Hepatocyte (in vitro differentiated cells): Measurements from ENCODE around the gene ACACB. TPM values are rescaled to one million over a fixed set of nuclear protein-coding genes. Genes with fewer than 3 reads are reported as not detected.

Source experiments
- DNase-seq: peaks from one replicate; pipeline ENCODE4 v3.0.0-alpha.2; 2016; ENCODE audit warnings: low spot score
- H2AFZ ChIP-seq: fragments of 200-600 bp; sonication (generic); 2 replicates; pipeline ENCODE4 v1.6.0; 2016; ENCODE audit warnings: antibody characterized with exemption, mild to moderate bottlenecking
- H3K27ac ChIP-seq: fragments of 200-600 bp; sonication (generic); 2 replicates; pipeline ENCODE4 v1.5.1; 2016; ENCODE audit warnings: mild to moderate bottlenecking
- H3K27me3 ChIP-seq: fragments of 200-600 bp; sonication (generic); 2 replicates; pipeline ENCODE4 v1.6.1; 2016
- H3K36me3 ChIP-seq: fragments of 200-600 bp; sonication (generic); replicated peaks from 2 replicates; pipeline ENCODE4 v1.5.1; 2016; ENCODE audit warnings: low read depth; ENCODE audit not compliant: insufficient read depth
- H3K4me1 ChIP-seq: fragments of 200-600 bp; sonication (generic); 2 replicates; pipeline ENCODE4 v1.5.1; 2016; ENCODE audit warnings: mild to moderate bottlenecking, moderate library complexity; ENCODE audit not compliant: insufficient read depth
- H3K4me2 ChIP-seq: fragments of 200-600 bp; sonication (generic); 2 replicates; pipeline ENCODE4 v1.6.0; 2016
- H3K4me3 ChIP-seq: fragments of 200-600 bp; sonication (generic); 2 replicates; pipeline ENCODE4 v1.5.1; 2016; ENCODE audit warnings: mild to moderate bottlenecking
- H3K79me2 ChIP-seq: fragments of 200-600 bp; sonication (generic); 2 replicates; pipeline ENCODE4 v1.6.0; 2017; ENCODE audit warnings: mild to moderate bottlenecking
- H3K9me2 ChIP-seq: fragments of 200-600 bp; sonication (generic); replicated peaks from 2 replicates; pipeline ENCODE4 v1.6.0; 2017; ENCODE audit warnings: mild to moderate bottlenecking; ENCODE audit not compliant: insufficient read depth
- H3K9me3 ChIP-seq: fragments of 200-600 bp; sonication (generic); 2 replicates; pipeline ENCODE4 v1.5.1; 2016; ENCODE audit warnings: low read depth, mild to moderate bottlenecking
- H4K20me1 ChIP-seq: fragments of 200-600 bp; sonication (generic); 2 replicates; pipeline ENCODE4 v1.6.0; 2016; ENCODE audit warnings: mild to moderate bottlenecking; ENCODE audit not compliant: insufficient read depth, poor library complexity, severe bottlenecking
- CTCF ChIP-seq: fragments of 200-600 bp; sonication (generic); IDR thresholded peaks from 2 replicates; pipeline ENCODE4 v1.5.1; 2016; ENCODE audit warnings: antibody characterized with exemption, mild to moderate bottlenecking; ENCODE audit not compliant: poor library complexity
- EZH2 ChIP-seq: fragments of 200-600 bp; sonication (generic); IDR thresholded peaks from 2 replicates; pipeline ENCODE4 v1.6.1; 2016; ENCODE audit warnings: antibody characterized with exemption, mild to moderate bottlenecking, borderline replicate concordance
- EZH2phosphoT487 ChIP-seq: fragments of 200-600 bp; sonication (generic); IDR thresholded peaks from one replicate; pipeline ENCODE4 v1.6.1; 2018; ENCODE audit warnings: antibody characterized with exemption, mild to moderate bottlenecking, low read depth, moderate library complexity; ENCODE audit not compliant: unreplicated experiment, severe bottlenecking
- WGBS: methylation state at CpG from one replicate; pipeline ENCODE4 v1.1.6; 2016; ENCODE audit warnings: low lambda C conversion rate; ENCODE audit errors: missing lambda C conversion rate; 5-methylcytosine and 5-hydroxymethylcytosine counted together
- polyA plus RNA-seq: library from polyadenylated mRNA; unstranded; fragments of >200 nt; fragmentation: Nextera tagmentation; extraction: Ambion mirVana; gene quantifications from 2 replicates; pipeline ENCODE4 v1.2.1, GENCODE V29; 2016
- total RNA-seq: library from RNA; depleted of rRNA; stranded (reverse); fragments of >200 nt; gene quantifications from 2 replicates; pipeline ENCODE4 v1.2.3, GENCODE V29; 2014

The ACACB gene
- total and polyA plus RNA-seq, 2 experiments from 2014 or later: 3.9 to 9.3 TPM

DNA sequence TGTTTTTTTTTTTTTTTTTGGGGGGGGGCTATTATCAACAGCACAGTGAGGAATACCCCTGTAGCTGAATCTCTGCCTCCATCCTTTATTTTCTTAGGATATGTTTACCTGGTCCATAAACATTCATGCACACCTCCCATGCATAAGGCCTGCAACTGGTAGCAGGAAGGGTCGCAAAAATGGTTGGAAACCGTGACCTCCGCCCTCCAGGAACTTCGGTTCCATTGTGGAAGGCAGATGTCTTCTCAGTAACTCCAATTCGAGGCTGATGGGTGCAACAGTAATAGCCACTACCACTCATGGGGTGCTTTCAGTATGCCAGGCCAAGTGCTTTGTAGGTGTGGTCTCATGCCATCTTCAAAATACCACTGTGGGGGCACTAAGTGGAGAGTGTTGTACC, 40.2 kb downstream of the ACACB start:
- H4K20me1 ChIP-seq: no peaks in the 10 kb centered on the region

DNA sequence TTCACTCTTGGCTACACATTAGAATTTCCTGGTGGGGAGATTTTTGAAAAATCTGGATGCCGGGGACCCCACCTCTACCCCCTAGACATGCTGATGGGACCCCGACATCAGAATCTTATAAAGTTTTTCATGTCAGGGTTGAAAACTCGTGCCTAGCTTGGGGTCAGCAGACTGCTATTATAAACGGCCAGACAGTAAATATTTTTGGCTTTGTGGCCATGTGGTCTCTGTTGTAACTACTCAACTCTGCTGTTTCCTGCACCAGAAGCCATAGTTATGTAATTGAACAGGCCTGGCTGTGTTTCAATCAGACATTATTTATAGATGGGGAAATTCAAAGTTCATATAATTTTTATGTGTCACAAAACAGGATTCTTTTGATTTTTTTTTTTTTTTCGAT, 41.6 kb downstream of the ACACB start:
- no peak overlapping the region for H3K4me3 ChIP-seq
- no peak for TF ChIP-seq CTCF
- no peak for TF ChIP-seq EZH2phosphoT487
- TF ChIP-seq EZH2: no peak
- no peaks in the 10 kb centered on the region for H4K20me1 ChIP-seq
- no peak for DNase-seq
- H3K79me2 ChIP-seq: peaks cover 11% of the 10 kb centered on the region
- no peaks in the 10 kb centered on the region for H3K9me3 ChIP-seq
- no peaks in the 10 kb centered on the region for H3K36me3 ChIP-seq
- no peaks in the 10 kb centered on the region for H3K27me3 ChIP-seq
- WGBS: 79% methylated on average over 5 of the region's 5 CpGs
- H3K4me1 ChIP-seq: no peaks in the 10 kb centered on the region
- no peak overlapping the region for H2AFZ ChIP-seq
- H3K9me2 ChIP-seq: no peaks in the 10 kb centered on the region
- no peak overlapping the region for H3K4me2 ChIP-seq
- H3K27ac ChIP-seq: no peak overlapping the region

More for the DNA sequence above, 40.2 kb downstream of the ACACB start:
- Histone ChIP-seq H3K4me3 (no peak overlapping the region), H3K4me2 (no peak overlapping the region), H3K4me1 (no peaks in the 10 kb centered on the region), H3K9me2 (no peaks in the 10 kb centered on the region), H3K9me3 (no peaks in the 10 kb centered on the region), H3K27me3 (no peaks in the 10 kb centered on the region), H3K27ac (no peak overlapping the region), H3K36me3 (no peaks in the 10 kb centered on the region), H2AFZ (no peak overlapping the region), H3K79me2 (peaks cover 11% of the 10 kb centered on the region)
- WGBS: 92% methylated on average over 5 of the region's 5 CpGs
- no peak for TF ChIP-seq EZH2phosphoT487
- no peak for TF ChIP-seq CTCF
- no peak for TF ChIP-seq EZH2
- no peak for DNase-seq

DNA sequence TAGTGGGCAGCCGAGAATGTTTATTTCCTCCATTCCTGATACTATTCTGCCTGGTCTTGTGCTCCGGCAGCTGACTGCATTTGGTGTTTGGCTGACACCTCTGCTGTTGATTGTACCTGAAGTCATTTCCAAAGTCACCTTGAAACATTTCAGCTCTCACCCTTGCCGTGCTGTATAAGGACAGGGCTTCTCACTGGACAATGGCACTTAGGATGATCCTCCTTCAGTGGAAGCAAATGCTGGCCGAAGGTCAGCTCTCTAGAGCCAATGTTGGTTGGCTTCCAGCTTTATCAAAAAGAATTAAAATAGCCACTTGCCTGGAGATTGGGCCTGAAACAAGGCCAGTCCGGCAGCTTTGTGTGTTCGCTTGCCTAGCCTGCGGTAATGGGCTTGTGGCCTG, 44.0 kb downstream of the ACACB start:
- no peak overlapping the region for H3K27ac ChIP-seq
- peaks cover 11% of the 10 kb centered on the region for H3K79me2 ChIP-seq
- no peaks in the 10 kb centered on the region for H3K9me2 ChIP-seq
- H3K9me3 ChIP-seq: no peaks in the 10 kb centered on the region
- no peak overlapping the region for H3K4me2 ChIP-seq
- H3K27me3 ChIP-seq: no peaks in the 10 kb centered on the region
- H3K36me3 ChIP-seq: no peaks in the 10 kb centered on the region
- WGBS: 98% methylated on average over 7 of the region's 7 CpGs
- DNase-seq: no peak
- no peaks in the 10 kb centered on the region for H3K4me1 ChIP-seq
- no peak overlapping the region for H2AFZ ChIP-seq
- TF ChIP-seq EZH2phosphoT487 (no peak), CTCF (no peak), EZH2 (no peak)
- H4K20me1 ChIP-seq: no peaks in the 10 kb centered on the region
- H3K4me3 ChIP-seq: no peak overlapping the region

DNA sequence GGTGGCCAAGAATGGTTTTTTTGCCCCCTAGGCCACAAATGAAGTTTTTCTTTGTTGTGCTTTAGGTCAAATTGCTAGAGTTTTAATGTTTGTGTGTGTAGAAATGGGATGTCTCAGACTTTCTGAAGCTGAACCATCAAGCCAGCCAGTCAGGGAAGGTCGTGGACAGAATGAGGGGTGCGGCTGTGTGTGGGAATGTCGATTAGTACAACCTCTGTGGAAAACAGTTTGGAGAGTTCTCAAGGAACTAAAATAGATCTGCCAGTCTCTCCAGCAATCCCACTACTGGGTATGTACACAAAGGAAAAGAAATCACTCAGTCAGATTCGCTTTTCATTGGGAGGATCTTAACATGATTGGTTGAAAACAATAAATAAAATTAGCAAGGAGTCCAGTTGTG, 44.5 kb downstream of the ACACB start:
- Histone ChIP-seq H3K9me3 (no peaks in the 10 kb centered on the region), H3K27ac (no peak overlapping the region), H3K79me2 (peaks cover 9% of the 10 kb centered on the region), H3K4me2 (no peak overlapping the region), H3K27me3 (no peaks in the 10 kb centered on the region), H3K4me1 (no peaks in the 10 kb centered on the region), H3K4me3 (no peak overlapping the region), H4K20me1 (no peaks in the 10 kb centered on the region), H2AFZ (no peak overlapping the region), H3K9me2 (no peaks in the 10 kb centered on the region), H3K36me3 (no peaks in the 10 kb centered on the region)
- 91% methylated on average over 4 of the region's 4 CpGs for WGBS
- TF ChIP-seq CTCF (no peak), EZH2phosphoT487 (no peak), EZH2 (no peak)
- no peak for DNase-seq
